ENCODE measurements around the gene UCN. TPM values are rescaled to one million over a fixed set of nuclear protein-coding genes. Genes with fewer than 3 reads are reported as not detected.
"Not testable (repeated sequence)": the region's sequence is repeated elsewhere in the genome, so short reads cannot be mapped to it uniquely, and the experiment has no call there.

Gene UCN
- total RNA-seq, 3 donors from 2014 or later: 0.80 to 8.8 (median 4.6) TPM

- TF ChIP-seq POLR2A (IDR thresholded peaks at IDR 0.05) (no peak), POLR2AphosphoS5 (IDR thresholded peaks at IDR 0.05) (no peak), CTCF (IDR thresholded peaks at IDR 0.05) (no peak)
- Histone ChIP-seq H3K4me3 (no peak overlapping the region), H3K27me3 (peaks cover 0 to 8% of the 10 kb centered on the region in 2 donors), H3K9me3 (no peaks in the 10 kb centered on the region), H3K4me1 (no peaks in the 10 kb centered on the region), H3K36me3 (no peaks in the 10 kb centered on the region), H3K27ac (no peak overlapping the region)
- no peak for DNase-seq (ENCODE audit: low spot score in 2 of 2)
- intact Hi-C loops (cut with DNase I; ENCODE audit: low total_unique reads): no loop called here
Observed at GRCh38 chr2:27270131-27270530, 38.1 kb downstream of the UCN start.

- H3K4me3 ChIP-seq; H3K27ac ChIP-seq; intact Hi-C loops (cut with DNase I; ENCODE audit: low total_unique reads); DNase-seq (ENCODE audit: low spot score in 2 of 2); H3K36me3 ChIP-seq; H3K9me3 ChIP-seq: not testable (repeated sequence)
- peaks cover 0 to 26% of the 10 kb centered on the region in 2 donors for H3K27me3 ChIP-seq
- H3K4me1 ChIP-seq: peaks cover 8 to 12% of the 10 kb centered on the region in 2 donors
Observed at GRCh38 chr2:27268296-27268695, 39.9 kb downstream of the UCN start.

- Histone ChIP-seq H3K9me3 (no peaks in the 10 kb centered on the region), H3K27ac (no peak overlapping the region), H3K36me3 (no peaks in the 10 kb centered on the region), H3K4me1 (peaks cover 16 to 23% of the 10 kb centered on the region in 2 donors), H3K27me3 (peaks cover 11 to 54% of the 10 kb centered on the region in 2 donors), H3K4me3 (no peak overlapping the region)
- no peak for DNase-seq (ENCODE audit: low spot score in 2 of 2)
- TF ChIP-seq CTCF (IDR thresholded peaks at IDR 0.05) (no peak), POLR2A (IDR thresholded peaks at IDR 0.05) (no peak), POLR2AphosphoS5 (IDR thresholded peaks at IDR 0.05) (no peak)
- intact Hi-C loops (cut with DNase I; ENCODE audit: low total_unique reads): no loop called here
Observed at GRCh38 chr2:27265536-27265870, 42.7 kb downstream of the UCN start.

GRCh38 chr2:27264753-27265535, 43.3 kb downstream of the UCN start:
- intact Hi-C loops (cut with DNase I; ENCODE audit: low total_unique reads): no loop called here
- H3K36me3 ChIP-seq: no peaks in the 10 kb centered on the region
- peaks cover 11 to 54% of the 10 kb centered on the region in 2 donors for H3K27me3 ChIP-seq
- TF ChIP-seq CTCF (IDR thresholded peaks at IDR 0.05) (peak in 1 of 3 donors; percentile 18), POLR2A (IDR thresholded peaks at IDR 0.05) (no peak)
- peaks cover 16 to 23% of the 10 kb centered on the region in 2 donors for H3K4me1 ChIP-seq
- no peak overlapping the region for H3K27ac ChIP-seq
- H3K9me3 ChIP-seq: no peaks in the 10 kb centered on the region
- peak overlapping the region; percentile 15 to 79 (median 59) for H3K4me3 ChIP-seq
- no peak for DNase-seq (ENCODE audit: low spot score in 2 of 2)

GRCh38 chr2:27264253-27264752, 43.9 kb downstream of the UCN start:
- H3K9me3 ChIP-seq: no peaks in the 10 kb centered on the region
- no peak overlapping the region for H3K27ac ChIP-seq
- intact Hi-C loops (cut with DNase I; ENCODE audit: low total_unique reads): no loop called here
- H3K27me3 ChIP-seq: peaks cover 11 to 59% of the 10 kb centered on the region in 2 donors
- TF ChIP-seq POLR2AphosphoS5 (IDR thresholded peaks at IDR 0.05): no peak
- no peak for TF ChIP-seq CTCF (IDR thresholded peaks at IDR 0.05)
- TF ChIP-seq POLR2A (IDR thresholded peaks at IDR 0.05): no peak
- peak overlapping the region; percentile 15 to 79 (median 59) for H3K4me3 ChIP-seq
- H3K36me3 ChIP-seq: no peaks in the 10 kb centered on the region
- H3K4me1 ChIP-seq: peaks cover 16 to 23% of the 10 kb centered on the region in 2 donors
- no peak for DNase-seq (ENCODE audit: low spot score in 2 of 2)
